Measurements from ENCODE around the gene IQGAP1. TPM values are rescaled to one million over a fixed set of nuclear protein-coding genes. Genes with fewer than 3 reads are reported as not detected.
"Not testable (repeated sequence)": the region's sequence is repeated elsewhere in the genome, so short reads cannot be mapped to it uniquely, and the experiment has no call there.

The IQGAP1 gene
- total and polyA plus RNA-seq, 11 donors = 18.9 to 115 (median 36.1) TPM

GRCh38 chr15:90343302-90343790 is 44.7 kb upstream of the IQGAP1 start:
- peak in 2 of 4 donors; percentile 27 to 61 for ATAC-seq

GRCh38 chr15:90344662-90345061 is 43.4 kb upstream of the IQGAP1 start:
- Histone ChIP-seq H3K36me3 (no peaks in the 10 kb centered on the region), H3K27ac (no peak overlapping the region), H3K4me1 (peaks cover 0 to 47% (median 4%) of the 10 kb centered on the region in 12 donors), H3K4me3 (no peak overlapping the region), H3K27me3 (no peaks in the 10 kb centered on the region), H3K9me3 (no peaks in the 10 kb centered on the region)
- intact Hi-C loops (cut with DNase I) = no loop called here
- TF ChIP-seq, protein P1, sequence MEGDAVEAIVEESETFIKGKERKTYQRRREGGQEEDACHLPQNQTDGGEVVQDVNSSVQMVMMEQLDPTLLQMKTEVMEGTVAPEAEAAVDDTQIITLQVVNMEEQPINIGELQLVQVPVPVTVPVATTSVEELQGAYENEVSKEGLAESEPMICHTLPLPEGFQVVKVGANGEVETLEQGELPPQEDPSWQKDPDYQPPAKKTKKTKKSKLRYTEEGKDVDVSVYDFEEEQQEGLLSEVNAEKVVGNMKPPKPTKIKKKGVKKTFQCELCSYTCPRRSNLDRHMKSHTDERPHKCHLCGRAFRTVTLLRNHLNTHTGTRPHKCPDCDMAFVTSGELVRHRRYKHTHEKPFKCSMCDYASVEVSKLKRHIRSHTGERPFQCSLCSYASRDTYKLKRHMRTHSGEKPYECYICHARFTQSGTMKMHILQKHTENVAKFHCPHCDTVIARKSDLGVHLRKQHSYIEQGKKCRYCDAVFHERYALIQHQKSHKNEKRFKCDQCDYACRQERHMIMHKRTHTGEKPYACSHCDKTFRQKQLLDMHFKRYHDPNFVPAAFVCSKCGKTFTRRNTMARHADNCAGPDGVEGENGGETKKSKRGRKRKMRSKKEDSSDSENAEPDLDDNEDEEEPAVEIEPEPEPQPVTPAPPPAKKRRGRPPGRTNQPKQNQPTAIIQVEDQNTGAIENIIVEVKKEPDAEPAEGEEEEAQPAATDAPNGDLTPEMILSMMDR (IDR thresholded peaks at IDR 0.05) = no peak
- TF ChIP-seq POLR2A (IDR thresholded peaks at IDR 0.05) = no peak
- DNase-seq (no peak), ATAC-seq (peak in 1 of 4 donors; percentile 38)
- 82 to 96% (median 86%) methylated on average over 1 of the region's 1 CpG for WGBS, 4 donors

More at GRCh38 chr15:90343302-90343790, 44.7 kb upstream of the IQGAP1 start:
- DNase-seq = peak in 1 of 5 donors; percentile 33
- no peak overlapping the region for H3K4me3 ChIP-seq
- no peaks in the 10 kb centered on the region for H3K36me3 ChIP-seq
- intact Hi-C loops (cut with DNase I) = no loop called here
- no peaks in the 10 kb centered on the region for H3K27me3 ChIP-seq
- TF ChIP-seq, protein P1 (IDR thresholded peaks at IDR 0.05) = no peak
- TF ChIP-seq POLR2A (IDR thresholded peaks at IDR 0.05) = no peak
- H3K27ac ChIP-seq = peak overlapping the region in 2 of 12 donors; percentile 34 to 65
- H3K4me1 ChIP-seq = peaks cover 0 to 47% (median 4%) of the 10 kb centered on the region in 12 donors
- WGBS, 4 donors = 76 to 92% (median 79%) methylated on average over 5 of the region's 5 CpGs
- no peaks in the 10 kb centered on the region for H3K9me3 ChIP-seq

GRCh38 chr15:90345857-90346256 is 42.2 kb upstream of the IQGAP1 start:
- TF ChIP-seq, protein P1 (IDR thresholded peaks at IDR 0.05) = no peak
- no peak for TF ChIP-seq POLR2A (IDR thresholded peaks at IDR 0.05)
- Histone ChIP-seq H3K27me3 (no peaks in the 10 kb centered on the region), H3K4me1 (peaks cover 0 to 47% (median 4%) of the 10 kb centered on the region in 12 donors), H3K27ac (no peak overlapping the region), H3K9me3 (no peaks in the 10 kb centered on the region), H3K36me3 (no peaks in the 10 kb centered on the region), H3K4me3 (no peak overlapping the region)
- ATAC-seq (peak in 1 of 4 donors; percentile 30), DNase-seq (no peak)
- WGBS, 4 donors = 18 to 29% (median 24%) methylated on average over 2 of the region's 2 CpGs
- intact Hi-C loops (cut with DNase I) = no loop called here

DNA sequence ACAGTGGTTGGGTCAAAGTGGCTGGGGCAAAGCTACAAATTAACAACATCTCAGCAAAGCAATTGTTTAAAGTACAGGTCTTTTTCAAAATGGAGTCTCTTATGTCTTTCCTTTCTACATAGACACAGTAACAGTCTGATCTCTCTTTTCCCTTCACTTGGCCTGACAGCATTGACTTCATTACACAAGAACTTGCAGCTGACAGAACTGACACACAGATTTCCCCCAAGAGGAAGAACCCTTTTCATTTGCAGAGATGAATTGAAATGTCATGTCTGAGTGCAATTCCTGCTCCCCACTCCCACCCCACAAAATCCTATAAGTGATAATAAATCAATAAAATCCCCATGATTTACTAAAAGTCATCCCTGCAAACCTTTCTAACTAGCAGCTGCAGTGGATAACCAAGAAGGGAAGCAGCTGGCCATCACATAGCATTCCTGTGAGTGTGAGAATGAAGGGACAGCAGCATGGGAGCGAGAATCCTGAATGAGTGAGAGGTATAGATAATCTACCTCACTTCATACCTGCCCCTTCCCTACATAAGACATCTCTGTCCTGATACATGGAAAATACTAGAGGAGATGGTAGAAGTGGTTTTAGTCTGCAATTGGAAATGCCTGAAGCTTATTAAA is 40.5 kb upstream of the IQGAP1 start:
- intact Hi-C loops (cut with DNase I); H3K4me3 ChIP-seq; H3K27ac ChIP-seq; H3K9me3 ChIP-seq; DNase-seq; H3K27me3 ChIP-seq; ATAC-seq; H3K36me3 ChIP-seq: not testable (repeated sequence)
- WGBS, 4 donors = 94 to 100% (median 100%) methylated on average over 1 of the region's 1 CpG
- H3K4me1 ChIP-seq = peaks cover 0 to 43% (median 7%) of the 10 kb centered on the region in 12 donors
